Cardiac fibroblast (primary cell): ENCODE measurements around the gene UFC1.

Source experiments
- DNase-seq, 2 donors: peaks; one replicate each; pipeline versions ENCODE4 v3.0.0 to v3.0.0-alpha.2; 2010; ENCODE audit warnings: low read depth in 2 of 2
- H3K4me3 ChIP-seq, 2 donors: replicated peaks in 1 of 2; 1 replicate in 1 of 2; 2 replicates in 1 of 2; pipeline ENCODE4 v1.5.1; 2011; ENCODE audit warnings: low read depth in 2 of 2, low read length in 2 of 2, mild to moderate bottlenecking in 2 of 2, moderate library complexity in 1 of 2
- CTCF ChIP-seq: IDR thresholded peaks from one replicate; pipeline ENCODE4 v1.5.1; 2011; ENCODE audit warnings: low read depth, mild to moderate bottlenecking, low read length, inconsistent platforms

UFC1 gene

GRCh38 chr1:161168906-161169305 lies 15.1 kb downstream of the UFC1 start:
- no peak for DNase-seq
- H3K4me3 ChIP-seq = no peak overlapping the region
- no peak for TF ChIP-seq CTCF

- DNase-seq = peak in 1 of 2 donors; percentile 16
- H3K4me3 ChIP-seq = no peak overlapping the region
- peak; percentile 30 for TF ChIP-seq CTCF
Measured at GRCh38 chr1:161171191-161171590, 17.4 kb downstream of the UFC1 start.

GRCh38 chr1:161171696-161172095 lies 17.9 kb downstream of the UFC1 start:
- no peak overlapping the region for H3K4me3 ChIP-seq
- no peak for TF ChIP-seq CTCF
- DNase-seq = no peak

- no peak for TF ChIP-seq CTCF
- no peak for DNase-seq
- H3K4me3 ChIP-seq = no peak overlapping the region
Measured at GRCh38 chr1:161172349-161172748, 18.6 kb downstream of the UFC1 start.

- no peak overlapping the region for H3K4me3 ChIP-seq
- TF ChIP-seq CTCF = no peak
- DNase-seq = peak; percentile 91 to 98
Measured at GRCh38 chr1:161172776-161173376, 19.1 kb downstream of the UFC1 start.

GRCh38 chr1:161173711-161174110 lies 19.9 kb downstream of the UFC1 start:
- H3K4me3 ChIP-seq = no peak overlapping the region
- no peak for DNase-seq
- no peak for TF ChIP-seq CTCF

GRCh38 chr1:161174911-161175310 lies 21.1 kb downstream of the UFC1 start:
- no peak for TF ChIP-seq CTCF
- DNase-seq = no peak
- H3K4me3 ChIP-seq = no peak overlapping the region
